ENCODE data around the gene PLPP4. TPM values are rescaled to one million over a fixed set of nuclear protein-coding genes. Genes with fewer than 3 reads are reported as not detected.

Gene PLPP4
- total and polyA plus RNA-seq, 10 donors = not detected

DNA sequence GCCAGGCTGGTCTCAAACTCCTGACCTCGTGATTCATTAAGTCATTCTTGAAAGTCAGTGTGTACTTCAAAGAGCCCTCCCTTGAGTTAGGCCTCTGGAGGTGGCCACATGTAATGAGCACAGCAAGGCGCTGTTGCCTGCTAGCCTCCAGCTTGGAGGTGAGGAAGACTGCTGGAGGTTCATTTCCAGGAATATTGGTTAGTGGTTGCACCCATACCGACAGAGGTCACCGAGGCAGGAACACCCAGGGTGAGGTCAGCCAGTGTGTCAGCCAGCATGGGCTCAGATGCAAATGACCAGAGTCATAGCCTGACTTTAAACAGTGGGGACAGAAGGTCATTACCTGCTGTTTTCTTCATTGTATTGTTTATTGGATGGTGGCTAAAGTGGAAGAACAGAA lies 85.0 kb downstream of the PLPP4 start:
- Histone ChIP-seq H3K27me3 (replicated peaks in 1 of 7) (no peaks in the 10 kb centered on the region), H3K4me1 (no peaks in the 10 kb centered on the region), H3K9me3 (no peaks in the 10 kb centered on the region), H3K4me3 (no peak overlapping the region), H3K36me3 (no peaks in the 10 kb centered on the region), H3K27ac (no peak overlapping the region)
- intact Hi-C loops (cut with DNase I; ENCODE audit: low total_unique reads) = no loop called here
- WGBS, 5 donors = 77 to 82% (median 81%) methylated on average over 4 of the region's 4 CpGs
- TF ChIP-seq POLR2AphosphoS5 (IDR thresholded peaks at IDR 0.05) = no peak
- TF ChIP-seq POLR2A (IDR thresholded peaks at IDR 0.05) = no peak
- TF ChIP-seq, protein P1, sequence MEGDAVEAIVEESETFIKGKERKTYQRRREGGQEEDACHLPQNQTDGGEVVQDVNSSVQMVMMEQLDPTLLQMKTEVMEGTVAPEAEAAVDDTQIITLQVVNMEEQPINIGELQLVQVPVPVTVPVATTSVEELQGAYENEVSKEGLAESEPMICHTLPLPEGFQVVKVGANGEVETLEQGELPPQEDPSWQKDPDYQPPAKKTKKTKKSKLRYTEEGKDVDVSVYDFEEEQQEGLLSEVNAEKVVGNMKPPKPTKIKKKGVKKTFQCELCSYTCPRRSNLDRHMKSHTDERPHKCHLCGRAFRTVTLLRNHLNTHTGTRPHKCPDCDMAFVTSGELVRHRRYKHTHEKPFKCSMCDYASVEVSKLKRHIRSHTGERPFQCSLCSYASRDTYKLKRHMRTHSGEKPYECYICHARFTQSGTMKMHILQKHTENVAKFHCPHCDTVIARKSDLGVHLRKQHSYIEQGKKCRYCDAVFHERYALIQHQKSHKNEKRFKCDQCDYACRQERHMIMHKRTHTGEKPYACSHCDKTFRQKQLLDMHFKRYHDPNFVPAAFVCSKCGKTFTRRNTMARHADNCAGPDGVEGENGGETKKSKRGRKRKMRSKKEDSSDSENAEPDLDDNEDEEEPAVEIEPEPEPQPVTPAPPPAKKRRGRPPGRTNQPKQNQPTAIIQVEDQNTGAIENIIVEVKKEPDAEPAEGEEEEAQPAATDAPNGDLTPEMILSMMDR (IDR thresholded peaks at IDR 0.05 in 8 of 11, conservative IDR thresholded peaks at IDR 0.05 in 3 of 11) = no peak
- DNase-seq = no peak

DNA sequence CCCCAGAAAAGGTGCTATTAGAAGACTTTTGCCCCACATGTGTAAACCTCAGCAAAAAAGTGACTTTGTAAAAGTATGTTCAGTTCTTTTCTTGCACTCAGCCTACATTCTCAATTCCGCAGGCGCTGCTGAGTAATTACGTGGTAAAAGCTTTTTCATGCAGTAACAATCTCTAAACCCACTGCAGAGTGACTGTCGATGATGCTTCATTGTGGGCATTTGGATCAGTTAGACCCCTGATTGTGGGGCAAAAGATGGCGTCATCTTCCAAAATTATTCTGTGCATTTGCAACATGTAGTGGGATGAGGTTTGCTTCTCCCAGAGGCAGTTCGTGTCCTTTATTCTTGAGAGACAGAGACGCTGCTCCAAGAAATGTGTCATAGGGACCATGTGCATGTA lies 85.6 kb downstream of the PLPP4 start:
- intact Hi-C loops (cut with DNase I; ENCODE audit: low total_unique reads) = no loop called here
- H3K27ac ChIP-seq = no peak overlapping the region

DNA sequence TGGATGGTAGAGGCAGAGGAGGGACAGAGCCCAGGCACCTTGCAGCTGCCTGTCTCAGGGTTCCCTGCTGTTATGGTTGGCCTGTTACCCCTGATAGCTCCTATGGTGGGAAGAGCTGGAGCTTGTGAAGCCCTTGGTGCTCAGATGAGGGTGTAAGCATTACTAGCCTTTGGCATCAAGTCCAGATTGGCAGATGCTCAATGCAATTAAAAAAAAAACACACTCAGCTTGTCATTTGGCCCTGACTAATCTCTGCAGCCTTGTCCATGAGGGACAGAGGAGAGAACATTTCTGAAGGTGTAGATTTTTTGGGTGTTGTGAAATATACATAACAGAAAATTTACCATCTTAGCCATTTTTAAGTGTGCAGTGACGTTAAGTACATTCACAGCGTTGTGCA lies 86.3 kb downstream of the PLPP4 start:
- H3K4me1 ChIP-seq = no peaks in the 10 kb centered on the region
- no peak for DNase-seq
- no peak overlapping the region for H3K27ac ChIP-seq
- H3K36me3 ChIP-seq = no peaks in the 10 kb centered on the region
- H3K4me3 ChIP-seq = no peak overlapping the region
- H3K9me3 ChIP-seq = peaks cover 0 to 3% (median 0%) of the 10 kb centered on the region in 8 donors
- peaks cover 0 to 4% (median 0%) of the 10 kb centered on the region in 7 donors for H3K27me3 ChIP-seq (replicated peaks in 1 of 7)
- TF ChIP-seq POLR2AphosphoS5 (IDR thresholded peaks at IDR 0.05) (no peak), POLR2A (IDR thresholded peaks at IDR 0.05) (no peak)
- TF ChIP-seq, protein P1 (IDR thresholded peaks at IDR 0.05 in 8 of 11, conservative IDR thresholded peaks at IDR 0.05 in 3 of 11) = no peak
- 87 to 98% (median 96%) methylated on average over 2 of the region's 2 CpGs for WGBS, 5 donors
- intact Hi-C loops (cut with DNase I; ENCODE audit: low total_unique reads) = no loop called here

More for the DNA sequence above, 85.6 kb downstream of the PLPP4 start:
- H3K4me1 ChIP-seq = no peaks in the 10 kb centered on the region
- DNase-seq = no peak
- H3K4me3 ChIP-seq = no peak overlapping the region
- H3K36me3 ChIP-seq = no peaks in the 10 kb centered on the region
- WGBS, 5 donors = 76 to 95% (median 86%) methylated on average over 7 of the region's 7 CpGs
- no peaks in the 10 kb centered on the region for H3K9me3 ChIP-seq
- TF ChIP-seq POLR2AphosphoS5 (IDR thresholded peaks at IDR 0.05) (no peak), POLR2A (IDR thresholded peaks at IDR 0.05) (no peak)
- TF ChIP-seq, protein P1 (IDR thresholded peaks at IDR 0.05 in 8 of 11, conservative IDR thresholded peaks at IDR 0.05 in 3 of 11) = no peak
- H3K27me3 ChIP-seq (replicated peaks in 1 of 7) = no peaks in the 10 kb centered on the region

DNA sequence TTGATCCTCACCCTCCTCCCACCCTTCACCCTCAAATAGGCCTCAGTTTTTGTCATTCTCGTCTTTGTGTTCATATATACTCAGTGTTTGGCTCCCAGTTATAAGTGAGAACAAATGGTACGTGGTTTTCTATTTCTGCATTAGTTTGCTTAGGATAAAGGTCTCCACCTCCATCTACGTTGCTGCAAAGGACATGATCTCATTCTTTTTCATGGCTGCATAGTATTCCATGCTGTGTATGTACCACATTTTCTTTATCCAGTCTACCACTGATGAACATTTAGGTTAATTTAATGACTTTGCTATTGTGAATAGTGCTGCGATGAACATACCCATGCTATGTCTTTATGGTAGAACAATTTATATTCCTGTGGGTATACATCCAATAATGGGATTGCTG lies 91.2 kb downstream of the PLPP4 start:
- H3K27me3 ChIP-seq (replicated peaks in 1 of 7) = peaks cover 0 to 5% (median 0%) of the 10 kb centered on the region in 7 donors

More for the DNA sequence above, 91.2 kb downstream of the PLPP4 start:
- Histone ChIP-seq H3K4me3 (no peak overlapping the region), H3K27ac (no peak overlapping the region), H3K9me3 (peaks cover 0 to 18% (median 7%) of the 10 kb centered on the region in 8 donors), H3K4me1 (no peaks in the 10 kb centered on the region), H3K36me3 (no peaks in the 10 kb centered on the region)
- TF ChIP-seq, protein P1 (IDR thresholded peaks at IDR 0.05 in 8 of 11, conservative IDR thresholded peaks at IDR 0.05 in 3 of 11) = no peak
- TF ChIP-seq POLR2AphosphoS5 (IDR thresholded peaks at IDR 0.05) = no peak
- TF ChIP-seq POLR2A (IDR thresholded peaks at IDR 0.05) = no peak
- DNase-seq = no peak
- intact Hi-C loops (cut with DNase I; ENCODE audit: low total_unique reads) = no loop called here
- WGBS, 5 donors = 78 to 87% (median 83%) methylated on average over 4 of the region's 4 CpGs
